Eye (tissue), 1 donor: ENCODE measurements around the gene SHANK3.
A peak's percentile ranks its signal among the peaks of the same experiment; 100 is the strongest.
"Not testable (repeated sequence)": the region's sequence is repeated elsewhere in the genome, so short reads cannot be mapped to it uniquely, and the experiment has no call there.

Experiments
- DNase-seq: peaks from one replicate; pipeline ENCODE4 v3.0.0-alpha.2; 2015

SHANK3 gene

GRCh38 chr22:50654664-50655063 is 18.0 kb upstream of the SHANK3 start:
- DNase-seq = not testable (repeated sequence)

- no peak for DNase-seq
Observed at GRCh38 chr22:50656122-50657070, 16.2 kb upstream of the SHANK3 start.

DNA sequence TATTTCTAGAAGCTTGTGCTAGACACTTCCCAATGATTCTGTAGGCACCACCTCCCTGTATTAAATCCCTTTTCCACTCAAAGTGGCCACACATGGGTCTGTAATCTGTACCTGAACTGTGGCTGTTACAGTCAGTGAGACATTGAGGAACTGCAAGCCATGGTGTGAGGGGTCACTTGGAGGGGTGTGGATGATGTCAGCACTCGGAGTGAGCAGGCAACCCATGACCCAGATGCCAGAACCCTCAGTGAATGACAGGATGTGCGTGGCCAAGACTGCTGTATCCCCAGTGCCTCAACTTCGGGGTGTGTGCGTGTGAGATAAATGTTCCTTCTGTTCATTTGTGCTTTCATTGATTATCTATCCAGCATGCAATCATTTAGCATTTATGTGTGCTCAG is 14.7 kb upstream of the SHANK3 start:
- DNase-seq = no peak

DNA sequence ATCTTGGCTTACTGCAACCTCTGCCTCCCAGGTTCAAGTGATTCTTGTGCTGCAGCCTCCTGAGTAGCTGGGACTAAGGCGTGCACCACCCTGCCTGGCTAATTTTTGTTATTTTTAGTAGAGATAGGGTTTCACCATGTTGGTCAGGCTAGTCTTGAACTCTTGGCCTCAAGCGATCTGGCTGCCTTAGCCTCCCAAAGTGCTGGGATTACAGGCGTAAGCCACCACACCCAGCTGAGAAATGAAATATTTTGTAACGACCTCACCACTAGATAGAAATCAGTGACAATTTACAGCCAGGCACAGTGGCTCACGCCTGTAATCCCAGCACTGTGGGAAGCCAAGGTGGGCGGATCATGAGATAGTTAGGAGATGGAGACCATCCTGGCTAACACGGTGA is 12.9 kb upstream of the SHANK3 start:
- DNase-seq = not testable (repeated sequence)

- DNase-seq = no peak
Observed at GRCh38 chr22:50660306-50660705, 12.3 kb upstream of the SHANK3 start.

DNA sequence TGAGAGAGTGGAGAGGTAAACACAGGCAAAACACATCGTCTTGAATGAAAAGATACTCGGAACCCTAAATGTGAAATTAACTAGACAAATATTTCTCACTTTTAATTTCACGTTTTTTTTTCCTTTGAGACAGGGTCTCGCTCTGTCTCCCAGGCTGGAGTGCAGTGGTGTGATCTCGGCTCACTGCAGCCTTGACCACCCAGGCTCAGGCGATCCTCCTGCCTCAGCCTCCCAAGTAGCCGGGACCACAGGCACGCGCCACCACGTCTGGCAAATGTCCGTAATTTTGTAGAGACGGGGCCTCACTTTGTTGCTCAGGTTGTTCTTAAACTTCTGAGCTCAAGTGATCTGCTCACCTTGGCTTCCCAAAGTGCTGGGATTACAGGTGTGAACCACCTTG is 7.4 kb upstream of the SHANK3 start:
- no peak for DNase-seq

DNA sequence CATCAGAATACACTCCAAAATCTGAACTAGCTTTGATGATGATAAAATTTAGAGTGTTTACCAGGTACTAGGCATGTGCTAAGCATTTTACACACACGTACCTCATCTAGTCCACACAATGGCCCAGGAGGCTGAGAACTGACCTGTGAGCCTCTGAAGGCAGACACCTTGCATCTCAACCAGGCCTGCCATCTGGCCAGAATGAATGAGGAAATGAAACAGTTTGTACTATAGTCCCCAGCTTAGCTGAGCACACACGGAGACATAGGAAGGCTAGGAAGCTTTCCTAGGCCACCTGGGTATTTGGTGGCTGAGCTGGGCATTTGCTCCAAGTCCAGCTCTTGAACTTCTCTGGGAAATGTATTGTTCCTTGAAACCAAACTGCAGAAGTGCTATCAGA is 6.9 kb upstream of the SHANK3 start:
- DNase-seq = no peak

GRCh38 chr22:50670513-50670912 is 2.1 kb upstream of the SHANK3 start:
- no peak for DNase-seq

DNA sequence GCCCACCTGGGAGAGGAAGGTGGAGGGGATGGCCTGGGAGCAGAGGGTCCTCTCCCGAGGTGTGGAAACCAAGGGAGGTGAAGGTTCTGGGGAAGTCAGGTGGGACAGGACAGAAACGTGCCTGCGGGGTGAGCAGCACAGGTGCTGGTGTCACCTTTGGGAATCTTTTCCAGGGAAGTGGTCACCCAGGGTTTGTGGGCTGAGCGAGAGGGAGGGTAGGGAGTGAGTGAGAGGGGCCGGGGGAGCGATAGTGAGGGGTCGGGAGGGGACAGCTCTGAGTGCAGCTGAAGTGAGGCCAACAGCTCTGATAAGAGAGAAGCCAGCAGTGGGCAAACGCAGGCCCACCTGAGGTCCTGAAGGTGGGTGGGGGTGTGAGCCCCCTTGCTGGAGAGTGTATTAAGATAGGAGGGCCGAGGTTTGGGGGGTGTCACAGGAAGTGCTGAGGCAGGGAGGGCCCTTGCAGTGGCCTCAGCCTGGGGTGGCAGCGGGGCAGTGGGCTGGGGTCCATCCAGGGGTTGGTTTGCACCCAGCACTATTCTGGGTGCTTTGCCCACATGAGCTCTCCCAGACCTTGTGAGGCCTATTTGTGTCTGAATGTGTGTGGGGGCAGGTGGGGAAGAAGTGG is 1.6 kb upstream of the SHANK3 start:
- DNase-seq = no peak

DNA sequence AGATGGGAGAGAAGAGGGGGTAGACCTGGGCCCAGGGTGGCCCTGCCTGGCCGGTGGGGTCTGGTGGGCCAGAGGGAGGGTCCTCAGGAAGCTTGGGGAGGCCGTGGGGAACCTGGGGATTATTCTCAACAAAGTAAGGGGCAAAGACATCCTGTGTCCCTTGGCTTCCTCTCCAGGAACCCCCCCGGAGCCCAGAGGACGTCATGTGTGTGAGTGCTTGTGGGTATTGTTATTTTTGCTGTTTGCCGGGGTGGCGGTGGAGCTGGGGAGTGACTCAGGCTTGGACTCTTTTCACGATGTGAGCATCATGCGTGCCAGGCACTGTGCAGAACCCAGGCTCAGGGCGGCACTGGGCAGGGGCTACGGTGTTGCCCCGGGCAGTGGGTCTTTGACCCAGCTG is 982 bp upstream of the SHANK3 start:
- DNase-seq = no peak

- DNase-seq = no peak
Observed at GRCh38 chr22:50672041-50672440, 582 bp upstream of the SHANK3 start.

DNA sequence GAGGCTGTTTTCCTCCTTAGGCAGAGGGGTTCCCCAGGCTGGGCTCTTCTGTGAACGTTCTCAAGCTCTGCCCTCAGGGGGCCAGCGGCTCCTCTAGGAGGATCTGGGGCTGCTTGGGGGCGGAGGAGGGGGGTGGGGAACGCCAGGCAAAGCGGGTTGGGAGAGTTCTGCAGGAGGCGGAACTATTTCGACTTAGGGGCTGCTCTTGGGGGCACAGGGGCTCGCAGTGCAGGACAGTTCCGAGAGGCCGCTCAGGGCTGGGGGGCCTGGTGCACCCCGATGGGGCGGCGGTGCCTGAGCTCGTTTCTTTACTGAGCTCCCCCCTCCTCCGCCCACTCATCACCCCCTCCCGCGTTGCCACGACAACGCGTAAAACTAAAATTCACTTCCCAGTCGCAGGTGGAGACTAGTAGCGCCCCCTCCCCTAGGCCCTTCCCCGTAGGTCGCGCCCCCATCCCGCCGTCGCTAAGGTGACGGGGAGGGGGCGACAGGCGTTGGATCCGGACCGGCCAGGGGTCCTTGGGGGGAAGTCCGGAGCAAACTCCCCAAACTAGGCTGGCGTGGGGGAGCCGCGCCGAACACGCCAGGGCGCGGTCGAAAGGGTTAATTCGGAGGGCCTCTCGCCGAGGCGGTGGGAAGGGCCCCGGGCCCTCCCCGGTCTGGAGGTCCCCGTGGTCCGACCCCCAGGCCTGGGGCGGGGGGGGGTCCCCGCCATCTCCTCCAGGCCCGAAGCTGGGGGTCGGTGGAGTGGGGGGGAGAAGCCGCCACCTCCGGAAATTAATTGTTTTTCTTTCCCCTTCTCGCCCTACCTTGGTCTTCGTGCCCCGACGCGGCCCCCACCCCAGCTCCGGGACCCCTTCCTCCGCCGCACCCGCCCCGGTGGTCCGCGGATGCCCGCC is 857 bp downstream of the SHANK3 start:
- peak; percentile 57 for DNase-seq

DNA sequence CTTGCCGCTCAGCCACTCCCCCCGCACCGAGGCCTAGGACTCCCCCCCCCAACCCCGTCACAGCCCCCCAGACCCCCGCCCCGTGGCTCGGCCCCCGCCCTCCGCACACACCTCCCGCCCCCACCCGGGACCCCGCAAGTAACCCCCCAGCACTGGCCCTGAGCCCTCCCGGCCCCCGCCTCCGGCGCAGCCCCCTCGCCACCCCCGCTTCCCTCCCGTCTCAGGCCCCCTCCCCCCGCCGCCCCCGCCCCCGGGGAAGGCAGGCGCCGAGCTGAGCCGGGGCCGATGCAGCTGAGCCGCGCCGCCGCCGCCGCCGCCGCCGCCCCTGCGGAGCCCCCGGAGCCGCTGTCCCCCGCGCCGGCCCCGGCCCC is 1.5 kb downstream of the SHANK3 start:
- peak; percentile 36 for DNase-seq

GRCh38 chr22:50674606-50675552 is 2.3 kb downstream of the SHANK3 start:
- DNase-seq = peak; percentile 78

GRCh38 chr22:50675553-50676179 is 3.0 kb downstream of the SHANK3 start:
- DNase-seq = no peak

GRCh38 chr22:50676180-50676636 is 3.6 kb downstream of the SHANK3 start:
- DNase-seq = no peak

- DNase-seq = no peak
Observed at GRCh38 chr22:50676661-50677492, 4.3 kb downstream of the SHANK3 start.

DNA sequence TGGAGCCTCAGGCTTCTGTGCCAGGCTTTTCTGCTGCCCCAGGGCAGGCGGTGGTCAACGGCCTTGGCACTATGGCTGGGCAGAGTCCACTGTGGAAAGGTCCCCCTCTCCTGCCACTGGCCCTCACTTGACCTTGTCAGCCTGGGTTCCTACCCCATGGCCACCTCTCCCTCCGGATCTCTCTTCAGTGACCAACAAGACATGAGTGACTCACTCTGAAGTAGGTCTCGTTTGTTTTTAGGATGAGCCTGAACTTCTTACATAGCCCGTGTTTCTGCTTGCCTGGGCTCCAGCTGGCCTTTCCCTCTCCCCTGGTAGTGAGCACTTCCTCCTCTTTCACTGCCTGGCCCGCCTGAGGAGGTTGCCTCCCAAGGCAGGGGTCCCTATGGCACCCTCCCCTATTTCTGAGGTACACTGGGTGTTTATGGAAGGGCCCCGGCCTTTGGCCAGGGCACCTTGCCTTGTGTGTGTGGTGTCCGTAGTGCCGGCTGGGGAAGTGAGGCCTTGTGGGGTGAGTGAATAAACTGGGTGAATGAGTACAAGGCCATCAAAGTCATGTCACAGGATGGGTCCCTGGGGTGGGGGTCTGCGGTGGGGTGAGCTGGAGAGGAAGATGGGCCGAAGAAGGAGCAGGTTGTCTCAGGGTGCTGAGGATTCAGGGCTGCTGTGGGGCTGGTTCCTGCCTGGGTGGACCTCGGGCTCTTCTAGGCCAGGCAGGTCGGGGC is 5.0 kb downstream of the SHANK3 start:
- no peak for DNase-seq

DNA sequence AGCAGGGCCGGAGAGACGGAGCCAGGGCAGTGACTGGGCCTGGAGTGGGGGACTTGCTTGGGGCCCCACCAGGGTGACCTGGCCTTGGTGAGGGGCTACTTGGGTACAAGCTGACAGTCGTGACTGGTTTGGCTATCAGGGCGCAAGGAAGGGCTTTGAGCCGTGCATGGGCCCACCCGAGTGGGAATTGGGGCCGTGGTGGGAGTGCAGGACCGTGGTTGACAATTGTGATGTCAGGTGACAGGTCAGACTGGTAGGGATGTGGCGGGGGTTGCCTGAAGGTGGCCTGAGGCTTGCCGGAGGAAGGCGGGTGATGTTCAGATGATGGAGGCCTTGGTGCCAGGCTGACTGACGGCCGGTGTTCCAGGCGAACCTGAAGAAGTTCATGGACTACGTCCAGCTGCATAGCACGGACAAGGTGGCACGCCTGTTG is 5.6 kb downstream of the SHANK3 start:
- DNase-seq = no peak
